ENCODE data around the gene SLC17A9. TPM values are rescaled to one million over a fixed set of nuclear protein-coding genes. Genes with fewer than 3 reads are reported as not detected.

SLC17A9 gene
- total RNA-seq, 1 donor from 2014 or later, result 12.0 TPM

DNA sequence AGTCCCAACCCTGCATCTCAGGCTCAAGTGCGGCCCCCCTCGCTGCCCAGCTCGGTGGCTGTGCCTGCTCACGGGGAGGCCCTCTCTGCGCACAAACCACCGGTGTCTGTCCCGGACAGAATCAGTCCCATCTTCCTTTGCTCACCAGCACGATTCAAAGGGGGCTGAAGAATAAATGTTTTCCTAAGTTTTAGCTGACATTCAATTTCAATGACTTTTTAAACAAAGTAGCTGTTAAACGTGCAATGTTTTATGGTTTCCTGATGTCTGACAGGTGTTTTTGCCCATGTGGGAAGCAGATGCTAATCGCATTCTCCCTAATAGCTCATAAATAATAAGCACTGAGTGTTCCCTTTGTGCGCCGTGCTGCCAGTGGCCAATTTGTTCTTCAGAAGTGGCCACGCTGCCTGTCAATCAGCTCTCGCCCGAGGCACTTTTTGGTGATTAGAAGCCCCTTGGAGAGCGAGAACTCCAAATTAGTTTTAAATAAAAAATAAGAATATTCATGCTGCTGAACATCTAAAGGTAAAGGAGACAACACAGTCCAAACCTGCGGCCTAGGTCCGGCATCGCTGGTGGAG lies 28.0 kb downstream of the SLC17A9 start:
- peaks cover 75% of the 10 kb centered on the region for H3K27me3 ChIP-seq (ENCODE audit: control insufficient read depth, insufficient read depth, low read length)

DNA sequence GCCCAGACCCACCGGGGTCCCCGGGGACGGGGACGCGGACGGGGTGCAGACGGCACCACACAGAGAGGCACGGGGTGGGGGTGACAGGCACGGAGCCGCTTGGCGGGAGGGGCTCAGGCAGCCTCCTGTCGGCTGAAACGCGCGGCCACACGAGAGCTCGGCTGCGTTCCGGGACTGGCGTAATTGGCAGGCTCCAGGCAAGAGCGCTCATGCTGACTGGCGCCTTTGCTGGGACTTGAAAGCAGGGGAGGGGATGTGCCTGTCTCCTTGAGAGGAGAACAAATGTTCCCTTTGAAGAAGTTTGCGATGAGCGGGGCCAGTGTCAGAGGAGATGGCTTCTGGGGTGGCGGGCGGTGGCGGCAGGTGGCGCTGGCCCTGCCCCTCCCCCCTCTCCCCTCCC lies 28.5 kb downstream of the SLC17A9 start:
- peaks cover 75% of the 10 kb centered on the region for H3K27me3 ChIP-seq (ENCODE audit: control insufficient read depth, insufficient read depth, low read length)
- TF ChIP-seq, protein P1, sequence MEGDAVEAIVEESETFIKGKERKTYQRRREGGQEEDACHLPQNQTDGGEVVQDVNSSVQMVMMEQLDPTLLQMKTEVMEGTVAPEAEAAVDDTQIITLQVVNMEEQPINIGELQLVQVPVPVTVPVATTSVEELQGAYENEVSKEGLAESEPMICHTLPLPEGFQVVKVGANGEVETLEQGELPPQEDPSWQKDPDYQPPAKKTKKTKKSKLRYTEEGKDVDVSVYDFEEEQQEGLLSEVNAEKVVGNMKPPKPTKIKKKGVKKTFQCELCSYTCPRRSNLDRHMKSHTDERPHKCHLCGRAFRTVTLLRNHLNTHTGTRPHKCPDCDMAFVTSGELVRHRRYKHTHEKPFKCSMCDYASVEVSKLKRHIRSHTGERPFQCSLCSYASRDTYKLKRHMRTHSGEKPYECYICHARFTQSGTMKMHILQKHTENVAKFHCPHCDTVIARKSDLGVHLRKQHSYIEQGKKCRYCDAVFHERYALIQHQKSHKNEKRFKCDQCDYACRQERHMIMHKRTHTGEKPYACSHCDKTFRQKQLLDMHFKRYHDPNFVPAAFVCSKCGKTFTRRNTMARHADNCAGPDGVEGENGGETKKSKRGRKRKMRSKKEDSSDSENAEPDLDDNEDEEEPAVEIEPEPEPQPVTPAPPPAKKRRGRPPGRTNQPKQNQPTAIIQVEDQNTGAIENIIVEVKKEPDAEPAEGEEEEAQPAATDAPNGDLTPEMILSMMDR (IDR thresholded peaks at IDR 0.05; ENCODE audit: insufficient read depth, low read length, poor library complexity, severe bottlenecking), result no peak
- no peak for DNase-seq (ENCODE audit: low read depth)
- H3K4me3 ChIP-seq (ENCODE audit: low read depth, low read length), result no peak overlapping the region
- no peaks in the 10 kb centered on the region for H3K36me3 ChIP-seq (ENCODE audit: control insufficient read depth, insufficient read depth, low read length)

More for the DNA sequence above, 28.0 kb downstream of the SLC17A9 start:
- Histone ChIP-seq H3K36me3 (ENCODE audit: control insufficient read depth, insufficient read depth, low read length) (no peaks in the 10 kb centered on the region), H3K4me3 (ENCODE audit: low read depth, low read length) (no peak overlapping the region)
- no peak for DNase-seq (ENCODE audit: low read depth)
- TF ChIP-seq, protein P1 (IDR thresholded peaks at IDR 0.05; ENCODE audit: insufficient read depth, low read length, poor library complexity, severe bottlenecking), result no peak

DNA sequence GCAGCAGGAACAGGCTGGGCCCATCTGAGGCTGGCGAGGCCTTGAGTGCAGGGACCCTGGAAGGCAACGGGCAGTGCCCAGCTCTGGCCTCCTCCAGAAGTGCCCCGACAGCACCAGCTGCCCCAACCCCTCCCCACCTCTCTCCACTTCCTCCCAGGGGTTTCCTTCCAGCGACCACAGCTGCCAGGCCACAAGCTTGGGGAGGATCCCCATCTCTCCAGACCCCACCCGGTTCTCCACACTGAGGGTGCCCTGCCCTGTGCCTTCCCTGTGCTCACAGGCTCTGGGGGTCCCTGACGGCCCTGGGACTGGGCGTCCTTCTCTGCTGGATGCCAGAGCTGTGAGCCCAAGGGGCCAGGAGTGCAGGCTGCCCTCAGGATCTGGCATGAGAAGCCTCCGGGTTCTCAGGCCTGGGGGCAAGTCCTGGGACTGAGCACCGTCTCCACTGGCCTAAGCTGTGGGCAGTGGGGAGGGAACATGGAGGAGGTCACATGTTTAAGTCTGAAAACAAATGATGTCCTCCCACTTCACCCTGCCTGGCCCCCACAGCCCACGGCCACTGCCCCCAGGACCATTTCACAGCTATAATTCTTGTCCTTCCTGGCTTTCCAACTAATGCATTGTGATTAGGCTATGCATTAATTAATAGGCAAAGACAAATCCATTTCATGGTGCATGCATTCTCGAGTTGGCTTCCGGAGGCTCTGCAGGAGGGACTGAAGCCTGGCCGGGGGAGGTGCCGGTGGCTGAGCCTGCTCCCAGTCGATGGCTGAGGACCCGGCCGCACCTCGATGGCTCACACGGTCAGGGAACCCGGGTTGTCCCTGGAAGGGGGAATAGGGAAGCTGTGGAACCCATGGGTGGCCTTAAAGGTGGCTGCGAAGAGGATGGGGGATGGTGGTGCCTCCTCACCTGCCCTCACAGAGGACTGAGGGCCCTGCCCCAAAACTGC lies 29.9 kb downstream of the SLC17A9 start:
- H3K4me3 ChIP-seq (ENCODE audit: low read depth, low read length), result no peak overlapping the region
- H3K27me3 ChIP-seq (ENCODE audit: control insufficient read depth, insufficient read depth, low read length), result peaks cover 69% of the 10 kb centered on the region
- DNase-seq (ENCODE audit: low read depth), result no peak
- TF ChIP-seq, protein P1 (IDR thresholded peaks at IDR 0.05; ENCODE audit: insufficient read depth, low read length, poor library complexity, severe bottlenecking), result no peak
- H3K36me3 ChIP-seq (ENCODE audit: control insufficient read depth, insufficient read depth, low read length), result no peaks in the 10 kb centered on the region

DNA sequence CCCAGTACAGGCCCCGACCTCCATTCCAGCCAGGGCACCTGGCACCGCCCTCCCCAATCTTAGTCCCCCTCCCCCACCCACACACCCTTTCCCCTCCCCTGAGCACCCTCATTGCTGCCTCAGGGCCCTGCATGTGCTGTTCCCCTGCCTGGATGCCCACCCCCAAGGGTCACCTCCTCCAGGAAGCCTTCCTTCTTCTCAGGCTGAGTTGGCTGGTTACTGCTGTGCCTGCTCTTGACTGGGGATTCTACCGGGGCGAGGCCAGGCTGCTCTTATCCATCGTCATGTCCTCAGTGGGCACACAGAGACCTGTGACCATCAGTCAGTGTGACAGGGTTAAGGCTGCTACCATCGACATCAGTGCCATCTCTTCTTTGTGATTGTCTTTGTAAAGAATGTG lies 30.7 kb downstream of the SLC17A9 start:
- TF ChIP-seq, protein P1 (IDR thresholded peaks at IDR 0.05; ENCODE audit: insufficient read depth, low read length, poor library complexity, severe bottlenecking), result no peak
- Histone ChIP-seq H3K36me3 (ENCODE audit: control insufficient read depth, insufficient read depth, low read length) (no peaks in the 10 kb centered on the region), H3K27me3 (ENCODE audit: control insufficient read depth, insufficient read depth, low read length) (peaks cover 63% of the 10 kb centered on the region), H3K4me3 (ENCODE audit: low read depth, low read length) (no peak overlapping the region)
- no peak for DNase-seq (ENCODE audit: low read depth)

DNA sequence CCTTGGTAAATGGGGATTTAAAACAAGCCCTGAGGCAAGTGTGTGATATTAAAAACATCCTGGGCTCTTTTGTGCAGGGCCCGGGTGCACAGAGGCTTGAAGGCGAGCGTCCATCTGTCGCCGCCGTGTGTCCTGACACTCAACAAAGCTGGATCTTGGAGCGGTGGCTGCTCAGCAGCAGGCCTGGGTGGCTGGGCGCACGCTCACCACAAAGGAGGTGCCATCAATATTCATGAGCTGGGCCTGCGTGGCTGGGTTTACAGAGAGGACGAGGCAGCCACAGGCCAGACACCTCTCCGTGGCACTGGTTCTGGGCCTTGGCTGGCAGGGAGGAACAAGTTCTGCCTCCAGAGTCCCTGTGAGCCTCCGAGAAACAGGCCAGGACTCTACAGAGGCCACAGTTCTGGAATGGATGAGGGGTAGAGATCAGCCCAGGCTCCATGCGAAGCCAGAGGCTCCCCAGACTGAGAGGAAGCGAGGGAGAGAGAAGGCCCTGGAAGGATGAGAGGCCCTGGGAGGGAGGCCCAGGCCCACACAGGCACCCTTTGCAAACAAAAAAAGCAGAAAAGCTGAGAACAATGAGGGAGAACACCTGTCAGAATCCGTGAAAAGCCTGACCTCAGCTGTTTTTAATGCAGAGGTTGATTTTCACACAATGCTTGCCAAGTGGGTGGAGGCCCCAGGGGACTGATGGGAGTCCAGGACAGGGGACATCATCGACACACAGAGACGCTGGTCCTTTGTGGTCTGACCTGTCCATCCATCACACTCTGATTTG lies 32.3 kb downstream of the SLC17A9 start:
- H3K4me3 ChIP-seq (ENCODE audit: low read depth, low read length), result no peak overlapping the region
- DNase-seq (ENCODE audit: low read depth), result no peak
- H3K36me3 ChIP-seq (ENCODE audit: control insufficient read depth, insufficient read depth, low read length), result no peaks in the 10 kb centered on the region
- peaks cover 48% of the 10 kb centered on the region for H3K27me3 ChIP-seq (ENCODE audit: control insufficient read depth, insufficient read depth, low read length)
- TF ChIP-seq, protein P1 (IDR thresholded peaks at IDR 0.05; ENCODE audit: insufficient read depth, low read length, poor library complexity, severe bottlenecking), result no peak
